Measurements from ENCODE around the gene PGM5. TPM values are rescaled to one million over a fixed set of nuclear protein-coding genes. Genes with fewer than 3 reads are reported as not detected.
"Not testable (repeated sequence)": the region's sequence is repeated elsewhere in the genome, so short reads cannot be mapped to it uniquely, and the experiment has no call there.

Gene PGM5
- 8.5 to 9.8 TPM (median 8.5 TPM) in 3 replicates for total RNA-seq

DNA sequence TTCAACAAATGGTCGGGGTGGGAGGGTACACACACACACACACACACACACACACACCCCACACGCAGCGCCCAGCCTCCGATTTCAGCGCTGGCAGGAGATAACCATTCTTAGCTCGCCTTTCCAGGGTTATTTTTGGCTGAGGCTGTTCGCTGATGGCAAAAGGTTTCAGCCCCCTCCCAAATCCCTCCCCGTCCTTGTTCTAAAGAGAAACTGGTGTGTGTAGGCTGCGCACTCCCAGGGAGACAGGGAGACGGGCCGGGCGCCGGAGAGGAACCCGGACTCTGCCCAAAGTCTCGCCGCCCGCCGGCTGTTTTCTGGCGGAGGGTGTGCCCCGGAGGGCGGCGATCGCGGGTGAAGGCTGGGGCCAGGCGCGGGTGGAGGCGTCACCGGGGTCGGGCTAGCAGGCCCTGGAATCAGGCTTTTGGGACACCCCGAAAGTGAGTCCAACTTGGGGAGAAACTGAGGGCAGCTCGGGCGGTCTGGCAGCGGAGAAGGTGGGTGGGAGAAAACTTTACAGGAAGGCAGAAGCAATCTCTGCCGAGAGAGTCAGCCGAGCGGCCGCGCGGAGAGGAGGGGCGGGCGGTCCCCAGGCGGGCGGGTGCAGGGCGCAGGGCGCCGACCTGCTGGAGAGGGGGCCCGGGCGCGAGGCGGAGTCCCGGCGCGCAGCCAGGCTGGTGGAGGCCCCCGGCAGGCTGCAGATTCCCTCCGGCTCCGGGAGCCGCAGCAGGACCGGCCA is at the start of gene PGM5:
Gene PGM5 (plus strand): TSS at position 232 of the 739 bp plus-strand sequence. CDS start 517 bp downstream, outside the sequence.
- not testable (repeated sequence) for H3K27ac Mint-ChIP-seq, H3K9me3 Mint-ChIP-seq, H3K36me3 Mint-ChIP-seq, H3K4me1 Mint-ChIP-seq
- DNase-seq (ENCODE audit: low spot score in 2 of 2, unreplicated experiment in 2 of 2) = peak; percentile 26 to 45
- peaks cover 66% of the 10 kb centered on the region for H3K27me3 Mint-ChIP-seq (ENCODE audit: low read depth)
- peak within 1 kb of the TSS; percentile 73 for H3K4me3 Mint-ChIP-seq

GRCh38 chr9:68307127-68307526 is 49.3 kb upstream of the PGM5 start:
- not testable (repeated sequence) for H3K27ac Mint-ChIP-seq; DNase-seq (ENCODE audit: low spot score in 2 of 2, unreplicated experiment in 2 of 2); H3K36me3 Mint-ChIP-seq; H3K27me3 Mint-ChIP-seq (ENCODE audit: low read depth); H3K9me3 Mint-ChIP-seq; H3K4me1 Mint-ChIP-seq; H3K4me3 Mint-ChIP-seq

DNA sequence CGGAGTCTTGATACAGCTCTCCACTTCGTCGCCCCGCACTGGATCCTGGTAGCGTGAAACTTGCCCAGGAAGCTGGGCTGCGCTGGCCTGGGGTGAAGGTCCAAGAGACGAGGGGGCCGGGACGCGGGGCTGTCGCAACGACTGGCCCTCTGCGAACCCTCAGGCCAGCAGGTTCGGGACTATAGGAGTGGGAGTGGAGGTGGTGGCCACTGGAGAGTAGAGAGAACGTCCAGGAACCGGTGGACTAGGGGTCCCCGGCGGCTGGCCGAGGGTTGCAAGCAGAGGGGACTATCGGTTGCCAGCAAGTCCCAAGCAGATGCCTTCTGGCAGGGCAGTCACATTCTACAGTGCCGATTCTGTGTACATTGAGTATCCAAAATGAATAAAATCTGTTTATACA is 48.8 kb upstream of the PGM5 start:
- peak in 1 of 2 experiments; percentile 42 for DNase-seq (ENCODE audit: low spot score in 2 of 2, unreplicated experiment in 2 of 2)
- not testable (repeated sequence) for H3K27me3 Mint-ChIP-seq (ENCODE audit: low read depth); H3K9me3 Mint-ChIP-seq; H3K4me1 Mint-ChIP-seq; H3K27ac Mint-ChIP-seq; H3K4me3 Mint-ChIP-seq; H3K36me3 Mint-ChIP-seq

DNA sequence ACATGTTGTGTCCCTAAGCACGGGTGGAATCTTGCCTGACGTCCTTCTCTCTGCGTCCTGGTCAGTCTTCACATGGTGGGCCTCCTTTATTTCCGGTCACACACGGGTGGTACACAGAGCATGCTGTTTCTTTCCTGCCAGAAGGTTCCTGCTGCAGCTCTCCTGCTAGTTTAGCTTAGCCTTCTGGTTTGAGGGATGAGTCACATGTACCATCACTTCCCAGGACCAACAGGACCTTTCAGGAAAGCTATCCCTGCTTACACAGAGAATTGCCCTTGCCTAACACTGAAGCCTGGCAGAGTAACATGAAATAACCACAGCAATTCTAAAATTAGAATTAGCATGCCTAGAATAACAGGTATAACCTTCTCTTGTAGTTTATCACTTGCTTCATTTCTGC is 45.2 kb upstream of the PGM5 start:
- H3K9me3 Mint-ChIP-seq; H3K27ac Mint-ChIP-seq; H3K4me1 Mint-ChIP-seq; H3K36me3 Mint-ChIP-seq; DNase-seq (ENCODE audit: low spot score in 2 of 2, unreplicated experiment in 2 of 2); H3K4me3 Mint-ChIP-seq; H3K27me3 Mint-ChIP-seq (ENCODE audit: low read depth): not testable (repeated sequence)

DNA sequence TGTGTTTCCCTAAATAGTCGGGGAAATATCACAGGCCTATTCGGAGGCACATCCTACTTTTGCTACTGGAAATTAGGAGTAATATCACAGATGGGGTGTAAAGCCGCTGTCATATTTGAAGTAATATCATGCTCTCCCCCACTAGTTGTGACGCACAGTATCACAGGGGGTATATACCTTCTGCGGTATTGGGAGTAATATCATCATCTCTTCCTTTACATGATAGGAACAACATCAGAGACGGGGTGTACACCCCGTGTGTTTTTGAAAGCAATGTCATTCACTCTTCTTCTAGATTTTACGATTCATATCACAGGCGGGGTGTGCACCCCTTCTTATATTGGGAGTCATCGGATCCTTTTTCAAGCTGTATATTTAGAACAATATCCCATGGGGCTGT is 38.2 kb upstream of the PGM5 start:
- not testable (repeated sequence) for H3K27ac Mint-ChIP-seq; H3K4me3 Mint-ChIP-seq; DNase-seq (ENCODE audit: low spot score in 2 of 2, unreplicated experiment in 2 of 2); H3K4me1 Mint-ChIP-seq; H3K36me3 Mint-ChIP-seq; H3K9me3 Mint-ChIP-seq
- H3K27me3 Mint-ChIP-seq (ENCODE audit: low read depth) = peaks cover 13% of the 10 kb centered on the region

DNA sequence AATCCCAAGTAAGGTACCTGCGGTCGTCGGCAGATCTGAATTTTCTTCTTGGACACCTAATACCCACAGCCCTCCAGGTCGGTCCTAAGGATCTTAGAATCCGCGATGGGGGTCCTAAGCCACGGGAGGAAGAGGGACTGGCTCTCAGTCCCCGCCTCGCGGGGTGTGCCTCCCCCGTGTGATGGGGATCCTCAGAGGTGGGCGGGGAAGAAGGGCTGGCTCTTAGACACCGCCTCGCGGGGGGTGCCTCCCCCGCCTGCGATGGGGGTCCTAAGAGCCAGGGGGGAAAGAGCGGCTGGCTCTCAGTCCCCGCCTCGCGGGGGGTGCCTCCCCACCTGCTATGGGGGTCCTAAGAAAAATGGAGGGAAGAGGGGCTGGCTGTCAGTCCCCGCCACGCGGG is 32.7 kb upstream of the PGM5 start:
- H3K4me1 Mint-ChIP-seq; H3K4me3 Mint-ChIP-seq; DNase-seq (ENCODE audit: low spot score in 2 of 2, unreplicated experiment in 2 of 2); H3K36me3 Mint-ChIP-seq; H3K27me3 Mint-ChIP-seq (ENCODE audit: low read depth); H3K27ac Mint-ChIP-seq; H3K9me3 Mint-ChIP-seq: not testable (repeated sequence)

- H3K9me3 Mint-ChIP-seq; H3K4me1 Mint-ChIP-seq; H3K4me3 Mint-ChIP-seq; H3K27me3 Mint-ChIP-seq (ENCODE audit: low read depth); H3K27ac Mint-ChIP-seq; DNase-seq (ENCODE audit: low spot score in 2 of 2, unreplicated experiment in 2 of 2); H3K36me3 Mint-ChIP-seq: not testable (repeated sequence)
Measured at GRCh38 chr9:68324518-68324917, 31.9 kb upstream of the PGM5 start.

GRCh38 chr9:68329106-68329505 is 27.3 kb upstream of the PGM5 start:
- H3K36me3 Mint-ChIP-seq; H3K27ac Mint-ChIP-seq; H3K9me3 Mint-ChIP-seq; H3K4me1 Mint-ChIP-seq; H3K4me3 Mint-ChIP-seq; DNase-seq (ENCODE audit: low spot score in 2 of 2, unreplicated experiment in 2 of 2): not testable (repeated sequence)
- peaks cover 20% of the 10 kb centered on the region for H3K27me3 Mint-ChIP-seq (ENCODE audit: low read depth)

GRCh38 chr9:68330531-68331173 is 25.8 kb upstream of the PGM5 start:
- H3K27ac Mint-ChIP-seq; H3K9me3 Mint-ChIP-seq; H3K4me3 Mint-ChIP-seq; DNase-seq (ENCODE audit: low spot score in 2 of 2, unreplicated experiment in 2 of 2); H3K36me3 Mint-ChIP-seq; H3K4me1 Mint-ChIP-seq: not testable (repeated sequence)
- peaks cover 22% of the 10 kb centered on the region for H3K27me3 Mint-ChIP-seq (ENCODE audit: low read depth)

DNA sequence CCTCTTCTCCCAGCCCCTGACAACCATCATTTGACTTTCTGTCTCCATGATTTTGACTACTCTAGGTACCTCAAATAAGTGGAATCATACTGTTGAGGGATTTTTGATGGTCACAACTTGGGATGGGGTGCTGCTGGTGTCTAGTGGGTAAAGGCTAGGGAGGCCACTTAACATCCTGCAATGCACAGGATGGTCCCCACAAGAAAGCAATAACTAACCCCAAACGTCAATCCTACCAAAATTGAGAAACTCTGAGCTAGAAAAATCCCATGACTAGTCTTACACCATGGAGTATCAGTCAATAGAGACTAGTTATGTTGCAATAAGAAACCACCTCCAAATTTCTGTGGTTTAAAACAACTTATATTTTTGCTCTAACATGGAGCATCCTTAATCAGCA is 24.3 kb upstream of the PGM5 start:
- H3K4me1 Mint-ChIP-seq; H3K9me3 Mint-ChIP-seq; DNase-seq (ENCODE audit: low spot score in 2 of 2, unreplicated experiment in 2 of 2); H3K36me3 Mint-ChIP-seq; H3K4me3 Mint-ChIP-seq; H3K27ac Mint-ChIP-seq: not testable (repeated sequence)
- H3K27me3 Mint-ChIP-seq (ENCODE audit: low read depth) = peaks cover 27% of the 10 kb centered on the region

- H3K9me3 Mint-ChIP-seq; H3K36me3 Mint-ChIP-seq; H3K4me3 Mint-ChIP-seq; DNase-seq (ENCODE audit: low spot score in 2 of 2, unreplicated experiment in 2 of 2); H3K4me1 Mint-ChIP-seq; H3K27ac Mint-ChIP-seq: not testable (repeated sequence)
- peaks cover 24% of the 10 kb centered on the region for H3K27me3 Mint-ChIP-seq (ENCODE audit: low read depth)
Measured at GRCh38 chr9:68335935-68336334, 20.5 kb upstream of the PGM5 start.

GRCh38 chr9:68336639-68337339 is 19.6 kb upstream of the PGM5 start:
- H3K27ac Mint-ChIP-seq; H3K9me3 Mint-ChIP-seq; H3K4me3 Mint-ChIP-seq; H3K36me3 Mint-ChIP-seq; H3K4me1 Mint-ChIP-seq; DNase-seq (ENCODE audit: low spot score in 2 of 2, unreplicated experiment in 2 of 2): not testable (repeated sequence)
- H3K27me3 Mint-ChIP-seq (ENCODE audit: low read depth) = peaks cover 24% of the 10 kb centered on the region

DNA sequence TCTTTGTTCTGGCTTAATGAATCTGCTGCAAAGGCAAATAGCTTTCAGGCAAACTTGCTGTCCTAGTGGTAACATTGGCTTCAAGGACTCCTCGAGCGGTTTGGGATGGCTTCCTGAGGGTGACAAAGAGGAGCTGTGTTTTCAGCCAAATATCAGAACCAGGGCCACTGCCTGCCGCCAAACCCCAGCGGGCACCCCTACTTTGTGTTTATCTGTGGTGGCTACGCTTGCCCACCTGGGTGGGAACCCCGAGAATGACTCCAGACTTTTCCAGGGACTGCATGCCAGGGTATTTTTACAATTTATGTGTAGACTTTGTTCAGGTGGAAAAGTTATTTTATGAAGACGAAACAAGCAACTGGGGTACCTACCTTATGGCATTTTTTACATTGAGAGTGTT is 18.4 kb upstream of the PGM5 start:
- H3K27me3 Mint-ChIP-seq (ENCODE audit: low read depth) = peaks cover 23% of the 10 kb centered on the region
- H3K27ac Mint-ChIP-seq; H3K4me3 Mint-ChIP-seq; H3K9me3 Mint-ChIP-seq; DNase-seq (ENCODE audit: low spot score in 2 of 2, unreplicated experiment in 2 of 2); H3K4me1 Mint-ChIP-seq; H3K36me3 Mint-ChIP-seq: not testable (repeated sequence)

Data from mesothelial cell of epicardium (in vitro differentiated cells).